BLaER1 (cell line): ENCODE data around the gene TASOR2.

Experiments used
- H3K27ac ChIP-seq: shearing (Covaris generic); formaldehyde crosslinking; 2 replicates; pipeline ENCODE4 v1.8.1; 2022
- H3K27me3 ChIP-seq: shearing (Covaris generic); formaldehyde crosslinking; 2 replicates; pipeline ENCODE4 v1.8.1; 2022
- H3K36me3 ChIP-seq: shearing (Covaris generic); formaldehyde crosslinking; 2 replicates; pipeline ENCODE4 v1.8.1; 2022
- H3K4me1 ChIP-seq: shearing (Covaris generic); formaldehyde crosslinking; 2 replicates; pipeline ENCODE4 v1.8.1; 2022
- H3K4me2 ChIP-seq: shearing (Covaris generic); formaldehyde crosslinking; 2 replicates; pipeline ENCODE4 v1.8.1; 2022
- H3K4me3 ChIP-seq: shearing (Covaris generic); formaldehyde crosslinking; 2 replicates; pipeline ENCODE4 v1.8.1; 2022
- H3K9ac ChIP-seq: shearing (Covaris generic); formaldehyde crosslinking; 2 replicates; pipeline ENCODE4 v1.8.1; 2022
- H3K9me3 ChIP-seq: shearing (Covaris generic); formaldehyde crosslinking; 2 replicates; pipeline ENCODE4 v1.8.1; 2022
- H4K20me1 ChIP-seq: shearing (Covaris generic); formaldehyde crosslinking; 2 replicates; pipeline ENCODE4 v1.8.1; 2022
- Cebpa-rat ChIP-seq: shearing (Covaris generic); IDR thresholded peaks from 2 replicates; pipeline ENCODE4 v1.8.1; 2022

TASOR2 gene, protein sequence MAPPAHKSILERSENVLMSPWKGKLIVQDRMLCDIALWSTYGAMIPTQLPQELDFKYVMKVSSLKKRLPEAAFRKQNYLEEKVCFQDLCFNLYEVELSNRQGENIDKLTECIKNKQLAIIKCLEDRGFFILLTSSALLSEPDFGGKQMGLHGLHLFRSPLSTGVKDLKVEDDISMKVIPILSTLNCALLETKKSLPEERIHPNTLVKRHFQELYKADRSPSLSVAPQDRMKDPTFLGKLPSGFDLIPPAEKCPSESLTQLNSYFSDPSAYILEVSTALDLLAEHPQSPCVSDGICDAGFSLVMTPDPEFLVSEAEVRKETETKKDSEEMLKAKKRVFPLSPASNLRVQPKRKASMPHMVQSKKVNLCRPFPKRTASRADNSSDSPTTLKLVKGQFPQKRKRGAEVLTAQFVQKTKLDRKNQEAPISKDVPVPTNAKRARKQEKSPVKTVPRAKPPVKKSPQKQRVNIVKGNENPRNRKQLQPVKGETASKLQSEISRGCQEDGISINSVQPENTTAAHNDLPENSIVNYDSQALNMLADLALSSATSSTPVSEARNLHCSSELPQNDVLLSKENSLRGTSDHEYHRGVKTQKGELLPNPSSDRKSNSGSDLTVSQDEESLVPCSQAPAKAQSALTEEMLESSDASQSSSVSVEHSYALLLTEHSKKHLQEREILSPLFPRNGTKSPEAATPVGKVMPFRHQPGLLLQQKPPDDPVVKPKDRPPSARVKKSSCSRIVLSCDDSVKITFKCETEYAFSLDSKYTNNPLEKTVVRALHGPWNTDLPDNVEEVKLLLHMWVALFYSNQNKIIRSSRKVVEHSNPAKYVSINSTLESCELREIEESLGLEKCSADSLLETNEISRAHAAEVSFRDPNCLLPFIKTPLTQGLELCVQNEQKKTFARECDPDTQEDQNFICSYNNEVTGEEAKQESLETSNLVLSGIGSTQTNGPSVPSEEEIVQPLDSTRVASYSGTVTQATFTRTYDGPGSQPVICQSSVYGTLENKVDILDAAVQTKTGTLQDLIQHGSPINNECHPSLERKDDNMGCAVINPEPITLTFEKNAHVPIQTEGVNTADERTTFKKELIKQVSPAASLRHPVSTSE (N-terminal part only)

DNA sequence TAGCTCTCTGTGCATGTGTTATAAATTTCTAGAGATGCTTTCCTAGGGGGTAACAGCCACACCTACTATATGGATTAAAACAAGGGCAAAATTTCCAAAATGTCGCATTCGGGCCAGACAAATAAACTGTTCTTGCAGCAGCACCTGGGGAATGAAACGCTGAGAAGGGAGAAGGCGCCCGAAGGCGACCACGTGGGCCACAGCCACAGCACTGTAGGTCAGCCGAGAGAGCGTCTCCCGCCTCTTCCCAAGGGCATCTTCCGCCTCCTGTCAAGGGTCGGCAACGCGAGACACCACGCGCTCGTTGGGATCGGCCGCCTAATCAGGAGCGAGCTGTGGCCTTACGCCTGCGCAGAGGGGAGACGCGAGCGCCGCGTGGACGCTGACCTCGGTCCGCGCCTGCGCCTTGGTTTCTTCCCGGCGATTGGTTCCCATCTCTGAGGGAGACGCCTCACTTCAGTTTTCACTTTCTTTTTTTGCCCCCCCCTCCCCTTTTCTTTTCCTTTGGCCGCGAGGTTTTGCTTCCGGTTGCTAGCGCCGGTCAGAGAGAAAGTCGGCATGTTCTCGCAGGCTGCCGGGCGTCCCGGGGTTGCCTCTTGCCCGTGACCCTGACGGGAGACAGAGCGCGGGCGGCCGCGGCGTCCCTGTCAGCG, at the start of gene TASOR2:
TSS of gene TASOR2 (plus strand) at position 521 of the 653 bp plus-strand sequence. CDS start 35,805 bp downstream, outside the sequence.
- peak within 1 kb of the TSS; percentile 94 for H3K27ac ChIP-seq
- no peak for TF ChIP-seq Cebpa-rat
- peak within 1 kb of the TSS; percentile 92 for H3K9ac ChIP-seq
- no peaks in the 10 kb centered on the region for H3K27me3 ChIP-seq
- peak within 1 kb of the TSS; percentile 90 for H3K4me3 ChIP-seq
- peaks cover 41% of the 10 kb centered on the region for H4K20me1 ChIP-seq
- H3K4me2 ChIP-seq: peak within 1 kb of the TSS; percentile 87
- no peaks in the 10 kb centered on the region for H3K9me3 ChIP-seq
- H3K4me1 ChIP-seq: peaks cover 31% of the 10 kb centered on the region
- H3K36me3 ChIP-seq: peaks cover 13% of the 10 kb centered on the region; the same call in 1 of the 2 replicates

DNA sequence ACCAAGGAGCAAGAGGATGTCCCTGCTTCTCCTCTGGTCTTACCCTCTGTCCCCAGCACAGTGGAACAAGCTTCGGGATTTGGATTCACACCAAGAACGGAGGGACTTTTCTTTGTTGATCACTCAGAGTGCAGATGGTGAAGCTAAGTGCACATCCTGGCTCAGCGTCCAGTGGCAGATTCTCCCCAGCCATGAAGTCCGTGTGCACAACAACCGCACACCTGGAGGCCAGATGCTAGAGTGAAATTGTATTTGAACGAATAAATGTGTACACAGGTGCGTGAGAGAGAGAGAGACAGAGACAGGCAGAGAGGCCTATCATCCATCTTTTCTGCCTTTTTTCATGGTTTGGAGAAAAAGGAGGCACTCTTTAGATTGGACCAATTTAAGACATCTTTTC, 49.7 kb upstream of the TASOR2 start:
- Histone ChIP-seq H3K4me2 (no peak overlapping the region), H4K20me1 (no peaks in the 10 kb centered on the region), H3K27ac (no peak overlapping the region), H3K4me1 (peaks cover 23% of the 10 kb centered on the region), H3K9ac (no peak overlapping the region), H3K9me3 (no peaks in the 10 kb centered on the region), H3K27me3 (no peaks in the 10 kb centered on the region), H3K4me3 (no peak overlapping the region), H3K36me3 (peaks cover 17% of the 10 kb centered on the region)
- TF ChIP-seq Cebpa-rat: no peak

DNA sequence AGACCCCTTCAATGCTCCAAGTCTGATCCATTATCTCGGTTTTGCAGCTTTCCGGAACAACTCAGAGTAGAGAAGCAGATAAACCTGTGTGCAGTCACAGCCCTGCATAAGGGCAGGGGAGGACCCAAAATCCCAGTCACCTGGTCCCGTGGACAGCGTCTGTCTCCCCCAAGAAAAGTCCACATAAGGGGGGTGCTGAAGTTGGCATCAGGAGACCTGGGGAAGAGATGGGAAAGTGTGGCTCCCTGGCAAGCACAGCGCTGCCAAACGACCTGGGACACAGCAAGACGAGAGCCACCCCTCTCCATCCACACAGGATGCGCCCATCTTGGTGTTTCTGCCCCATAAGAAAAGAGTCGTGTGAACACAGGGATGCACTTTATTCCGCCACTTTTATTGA, 46.1 kb upstream of the TASOR2 start:
- no peak overlapping the region for H3K9ac ChIP-seq
- H4K20me1 ChIP-seq: no peaks in the 10 kb centered on the region
- H3K9me3 ChIP-seq: no peaks in the 10 kb centered on the region
- peaks cover 40% of the 10 kb centered on the region for H3K36me3 ChIP-seq
- H3K27me3 ChIP-seq: no peaks in the 10 kb centered on the region
- TF ChIP-seq Cebpa-rat: no peak
- no peak overlapping the region for H3K27ac ChIP-seq
- no peak overlapping the region for H3K4me3 ChIP-seq
- no peak overlapping the region for H3K4me2 ChIP-seq
- H3K4me1 ChIP-seq: peaks cover 18% of the 10 kb centered on the region

DNA sequence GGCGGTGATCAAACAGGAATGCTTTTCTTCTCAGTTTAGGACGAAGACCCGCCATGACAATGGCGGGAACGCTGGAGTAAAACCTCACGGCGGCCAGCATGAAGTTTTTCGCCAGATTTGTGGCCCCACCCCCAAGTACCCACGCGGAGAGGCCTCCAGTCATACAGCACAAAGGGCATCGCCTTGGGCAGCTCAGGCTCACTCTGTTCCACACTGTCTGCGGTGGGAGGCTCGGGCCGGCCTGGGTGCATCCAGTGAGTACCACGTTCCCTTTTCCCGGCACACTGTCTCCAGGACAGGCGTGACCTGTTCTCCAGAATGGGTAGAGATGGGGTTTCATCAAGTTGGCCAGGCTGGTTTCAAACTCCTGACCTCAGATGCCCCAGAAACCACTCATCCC, 45.6 kb upstream of the TASOR2 start:
- no peak for TF ChIP-seq Cebpa-rat
- H4K20me1 ChIP-seq: no peaks in the 10 kb centered on the region
- H3K9me3 ChIP-seq: no peaks in the 10 kb centered on the region
- H3K27ac ChIP-seq: no peak overlapping the region
- H3K4me2 ChIP-seq: no peak overlapping the region
- H3K27me3 ChIP-seq: no peaks in the 10 kb centered on the region
- peaks cover 22% of the 10 kb centered on the region for H3K4me1 ChIP-seq
- no peak overlapping the region for H3K4me3 ChIP-seq
- H3K36me3 ChIP-seq: peaks cover 40% of the 10 kb centered on the region
- H3K9ac ChIP-seq: no peak overlapping the region

DNA sequence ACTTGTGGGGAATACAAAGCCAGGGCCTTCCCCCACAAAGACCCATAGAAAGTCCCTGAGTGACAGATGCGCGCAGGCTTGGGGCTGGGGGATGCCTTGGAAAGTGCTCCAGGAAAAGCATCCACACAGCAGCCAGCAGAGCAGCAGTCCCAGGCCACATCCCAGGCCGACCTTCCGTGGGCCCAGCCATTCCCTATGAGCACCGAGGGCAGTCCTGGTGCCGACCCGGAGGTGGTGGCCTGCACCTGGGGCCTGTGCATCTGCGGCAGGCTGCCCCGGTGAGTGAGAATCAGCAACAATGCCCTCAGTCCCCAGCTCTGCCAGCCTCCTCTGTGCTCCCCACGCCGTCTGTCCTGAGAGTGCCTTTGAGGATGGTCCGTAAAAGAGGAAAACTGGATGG, 44.6 kb upstream of the TASOR2 start:
- no peak overlapping the region for H3K4me3 ChIP-seq
- H3K9me3 ChIP-seq: no peaks in the 10 kb centered on the region
- peaks cover 40% of the 10 kb centered on the region for H3K36me3 ChIP-seq
- no peaks in the 10 kb centered on the region for H4K20me1 ChIP-seq
- H3K4me1 ChIP-seq: peaks cover 32% of the 10 kb centered on the region
- no peaks in the 10 kb centered on the region for H3K27me3 ChIP-seq
- TF ChIP-seq Cebpa-rat: no peak
- no peak overlapping the region for H3K27ac ChIP-seq
- H3K4me2 ChIP-seq: no peak overlapping the region
- no peak overlapping the region for H3K9ac ChIP-seq

DNA sequence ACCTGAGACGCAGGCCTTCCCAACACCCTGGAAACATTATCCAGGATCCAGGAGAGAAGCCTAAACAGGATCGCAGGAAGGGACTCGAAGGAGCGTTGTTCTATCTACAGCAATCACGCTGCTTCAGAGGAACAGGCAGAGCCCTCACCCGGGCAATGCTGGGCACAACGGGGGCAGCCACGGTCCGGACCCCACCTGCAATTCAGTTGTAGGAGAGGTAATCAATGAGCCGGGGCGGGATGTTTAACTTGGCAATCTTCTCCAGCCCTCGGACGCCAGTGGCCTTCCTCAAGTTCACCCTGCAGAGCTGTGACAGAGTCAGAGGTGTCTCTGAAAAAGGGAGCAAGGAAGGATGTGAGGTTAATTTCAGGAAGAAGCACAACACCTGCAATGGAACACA, 44.1 kb upstream of the TASOR2 start:
- Histone ChIP-seq H3K4me2 (peak overlapping the region; percentile 16; the same call in 1 of the 2 replicates), H4K20me1 (no peaks in the 10 kb centered on the region), H3K4me1 (peaks cover 36% of the 10 kb centered on the region), H3K27ac (no peak overlapping the region), H3K36me3 (peaks cover 40% of the 10 kb centered on the region), H3K27me3 (no peaks in the 10 kb centered on the region), H3K9me3 (no peaks in the 10 kb centered on the region), H3K9ac (no peak overlapping the region), H3K4me3 (no peak overlapping the region)
- TF ChIP-seq Cebpa-rat: no peak

DNA sequence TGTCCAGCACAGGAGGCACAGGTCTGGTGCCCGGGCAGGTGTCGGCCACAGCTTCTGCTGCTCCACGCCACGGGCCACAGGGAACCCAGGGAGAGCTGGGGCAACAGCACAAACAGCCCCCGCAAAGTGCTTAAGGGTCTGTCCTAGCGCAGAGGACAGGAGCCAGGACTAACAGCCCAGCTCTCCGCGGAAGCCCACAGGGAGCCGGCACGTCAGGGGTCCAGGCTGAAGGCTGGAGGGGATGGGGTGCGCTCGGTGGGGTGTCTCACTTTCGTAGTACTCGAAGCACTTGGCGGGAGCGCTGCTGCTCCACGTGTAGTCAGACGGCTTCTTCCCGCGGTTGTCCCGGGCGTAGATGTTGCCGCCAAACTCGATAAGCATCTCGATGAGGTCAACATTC, 43.1 kb upstream of the TASOR2 start:
- Histone ChIP-seq H3K36me3 (peaks cover 40% of the 10 kb centered on the region), H3K9ac (no peak overlapping the region), H3K9me3 (no peaks in the 10 kb centered on the region), H3K4me3 (no peak overlapping the region), H3K4me2 (no peak overlapping the region), H3K27ac (no peak overlapping the region), H3K27me3 (no peaks in the 10 kb centered on the region), H3K4me1 (peaks cover 46% of the 10 kb centered on the region), H4K20me1 (no peaks in the 10 kb centered on the region)
- TF ChIP-seq Cebpa-rat: no peak

DNA sequence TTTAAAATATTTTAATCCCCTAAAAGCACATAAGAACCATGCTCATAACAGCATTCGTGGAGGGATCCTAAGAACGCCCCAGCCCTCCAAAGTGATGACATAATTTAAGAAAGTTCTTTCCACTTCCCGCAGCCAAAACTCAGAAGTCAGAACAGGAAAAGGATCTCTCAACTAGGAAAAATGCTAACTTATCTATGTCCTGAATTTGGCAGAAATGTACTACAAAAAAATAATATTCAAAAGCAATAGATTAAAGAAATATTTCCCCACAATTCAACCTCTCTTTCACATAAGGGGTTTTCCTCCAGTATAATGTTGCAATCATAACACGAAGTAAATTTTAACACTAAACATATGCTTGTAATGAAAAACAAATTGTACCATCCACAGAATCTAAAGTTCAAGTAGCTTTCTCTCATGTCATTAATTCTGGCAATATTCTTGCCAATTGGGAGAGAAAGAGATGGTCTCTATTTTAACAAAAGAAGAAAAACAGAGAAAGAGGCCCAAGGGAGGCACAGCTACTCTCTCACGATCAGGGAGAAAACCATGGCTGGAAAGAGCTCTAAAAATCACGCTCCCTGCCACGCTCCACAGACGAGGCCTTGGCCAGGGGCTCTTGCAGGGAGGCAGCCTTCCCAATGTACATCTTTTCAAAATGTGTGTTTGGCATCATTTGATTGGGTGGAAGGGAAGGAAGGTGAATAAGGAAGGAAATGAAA, 41.1 kb upstream of the TASOR2 start:
- no peak overlapping the region for H3K27ac ChIP-seq
- no peak for TF ChIP-seq Cebpa-rat
- H3K36me3 ChIP-seq: peaks cover 37% of the 10 kb centered on the region
- no peaks in the 10 kb centered on the region for H3K27me3 ChIP-seq
- no peaks in the 10 kb centered on the region for H3K9me3 ChIP-seq
- H4K20me1 ChIP-seq: no peaks in the 10 kb centered on the region
- H3K4me2 ChIP-seq: no peak overlapping the region
- H3K9ac ChIP-seq: no peak overlapping the region
- peaks cover 42% of the 10 kb centered on the region for H3K4me1 ChIP-seq
- no peak overlapping the region for H3K4me3 ChIP-seq

DNA sequence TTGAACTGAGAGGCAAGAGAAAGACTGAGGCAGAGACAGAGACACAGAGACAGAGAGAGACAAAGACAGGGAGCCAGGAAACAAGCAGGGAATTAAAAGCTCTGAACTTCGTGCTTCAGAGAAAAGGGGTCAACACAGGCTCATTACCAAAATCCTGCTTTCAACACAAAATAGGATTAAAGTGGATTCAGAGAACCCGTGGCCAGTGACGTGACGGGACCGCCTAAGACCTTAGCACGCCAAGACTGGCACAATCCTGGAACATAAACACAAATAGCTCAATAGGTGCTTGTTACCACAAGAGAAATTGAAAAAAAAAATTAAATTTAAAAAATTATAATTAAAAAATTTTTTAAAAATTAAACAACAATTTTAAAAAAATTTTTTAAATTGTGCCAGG, 39.7 kb upstream of the TASOR2 start:
- H3K9me3 ChIP-seq: no peaks in the 10 kb centered on the region
- no peaks in the 10 kb centered on the region for H3K27me3 ChIP-seq
- H3K4me3 ChIP-seq: no peak overlapping the region
- no peak for TF ChIP-seq Cebpa-rat
- H3K4me1 ChIP-seq: peaks cover 42% of the 10 kb centered on the region
- H4K20me1 ChIP-seq: no peaks in the 10 kb centered on the region
- H3K9ac ChIP-seq: peak overlapping the region; percentile 3; the same call in 1 of the 2 replicates
- peak overlapping the region; percentile 82 for H3K4me2 ChIP-seq
- H3K36me3 ChIP-seq: peaks cover 23% of the 10 kb centered on the region
- H3K27ac ChIP-seq: peak overlapping the region; percentile 71
